ENCODE results near the gene FSTL3. TPM values are rescaled to one million over a fixed set of nuclear protein-coding genes. Genes with fewer than 3 reads are reported as not detected.

The FSTL3 gene
- total RNA-seq, 1 donor from 2014 or later = 56.1 TPM

GRCh38 chr19:729965-730668 is 53.9 kb downstream of the FSTL3 start:
- Histone ChIP-seq H3K4me1 (peaks cover 51% of the 10 kb centered on the region), H3K27me3 (ENCODE audit: low read depth) (no peaks in the 10 kb centered on the region), H3K36me3 (peaks cover 18% of the 10 kb centered on the region), H3K27ac (replicated peaks) (peak overlapping the region; percentile 31), H3K4me3 (no peak overlapping the region), H3K9me3 (replicated peaks) (no peaks in the 10 kb centered on the region)
- no peak for TF ChIP-seq CTCF (IDR thresholded peaks at IDR 0.05; ENCODE audit: borderline replicate concordance)
- no peak for DNase-seq
- intact Hi-C loops (cut with micrococcal nuclease) = loop anchor here (5.0 kb wide), 1 partner anchor 63 kb away; no protein-coding TSS in a partner anchor

- H3K4me3 ChIP-seq = no peak overlapping the region
- TF ChIP-seq CTCF (IDR thresholded peaks at IDR 0.05; ENCODE audit: borderline replicate concordance) = no peak
- peaks cover 51% of the 10 kb centered on the region for H3K4me1 ChIP-seq
- no peak for DNase-seq
- H3K27me3 ChIP-seq (ENCODE audit: low read depth) = no peaks in the 10 kb centered on the region
- H3K36me3 ChIP-seq = peaks cover 21% of the 10 kb centered on the region
- H3K9me3 ChIP-seq (replicated peaks) = no peaks in the 10 kb centered on the region
- intact Hi-C loops (cut with micrococcal nuclease) = loop anchor here (5.0 kb wide), 1 partner anchor 64 kb away; no protein-coding TSS in a partner anchor
- no peak overlapping the region for H3K27ac ChIP-seq (replicated peaks)
Measured at GRCh38 chr19:731000-731399, 54.8 kb downstream of the FSTL3 start.

GRCh38 chr19:732148-733069 is 56.2 kb downstream of the FSTL3 start:
- DNase-seq = no peak
- no peak for TF ChIP-seq CTCF (IDR thresholded peaks at IDR 0.05; ENCODE audit: borderline replicate concordance)
- intact Hi-C loops (cut with micrococcal nuclease) = loop anchor here (5.0 kb wide), 1 partner anchor 65 kb away; no protein-coding TSS in a partner anchor

More at GRCh38 chr19:732148-733069, 56.2 kb downstream of the FSTL3 start:
- peaks cover 43% of the 10 kb centered on the region for H3K4me1 ChIP-seq
- no peaks in the 10 kb centered on the region for H3K9me3 ChIP-seq (replicated peaks)
- H3K4me3 ChIP-seq = no peak overlapping the region
- peaks cover 30% of the 10 kb centered on the region for H3K36me3 ChIP-seq
- no peak overlapping the region for H3K27ac ChIP-seq (replicated peaks)
- no peaks in the 10 kb centered on the region for H3K27me3 ChIP-seq (ENCODE audit: low read depth)

Other genes starting within 250 kb of the FSTL3 start
- 11.3 TPM for gene SHC2, start 215.4 kb upstream of the FSTL3 start, total RNA-seq
- 0.22 TPM for gene MADCAM1, start 179.9 kb upstream of the FSTL3 start, total RNA-seq
- gene TPGS1, start 168.9 kb upstream of the FSTL3 start, total RNA-seq = 11.2 TPM
- gene CDC34, start 144.6 kb upstream of the FSTL3 start, total RNA-seq = 96.5 TPM
- not detected for gene GZMM, start 132.3 kb upstream of the FSTL3 start, total RNA-seq
- gene BSG, start 103.8 kb upstream of the FSTL3 start, total RNA-seq = 1,533 TPM
- gene HCN2, start 86.5 kb upstream of the FSTL3 start, total RNA-seq = 21.9 TPM
- 54.3 TPM for gene POLRMT, start 42.9 kb upstream of the FSTL3 start, total RNA-seq
- gene FGF22, start 36.5 kb upstream of the FSTL3 start, total RNA-seq = not detected
- gene RNF126, start 13.2 kb upstream of the FSTL3 start, total RNA-seq = 25.5 TPM
- gene PRSS57, start 19.1 kb downstream of the FSTL3 start, total RNA-seq = not detected
- gene PALM, start 32.5 kb downstream of the FSTL3 start, total RNA-seq = 26.8 TPM
- not detected for gene MISP, start 74.7 kb downstream of the FSTL3 start, total RNA-seq
- gene PTBP1, start 121.1 kb downstream of the FSTL3 start, total RNA-seq = 55.6 TPM
- gene PLPPR3, start 145.6 kb downstream of the FSTL3 start, total RNA-seq = not detected
- not detected for gene AZU1, start 151.4 kb downstream of the FSTL3 start, total RNA-seq
- gene PRTN3, start 164.6 kb downstream of the FSTL3 start, total RNA-seq = not detected
- gene ELANE, start 175.9 kb downstream of the FSTL3 start, total RNA-seq = 0.58 TPM
- 200 TPM for gene CFD, start 183.3 kb downstream of the FSTL3 start, total RNA-seq
- 19.4 TPM for gene MED16, start 216.8 kb downstream of the FSTL3 start, total RNA-seq
- gene RNU6-9, start 217.1 kb downstream of the FSTL3 start, total RNA-seq = not detected
- 21.6 TPM for gene R3HDM4, start 236.8 kb downstream of the FSTL3 start, total RNA-seq
- not detected for gene KISS1R, start 240.9 kb downstream of the FSTL3 start, total RNA-seq
- 4.8 TPM for gene ARID3A, start 249.6 kb downstream of the FSTL3 start, total RNA-seq